ENCODE measurements around the gene UBASH3A. TPM values are rescaled to one million over a fixed set of nuclear protein-coding genes. Genes with fewer than 3 reads are reported as not detected.

Gene UBASH3A
- total RNA-seq, 4 donors from 2014 or later, result 0.31 to 0.96 (median 0.79) TPM; not detected in 1

DNA sequence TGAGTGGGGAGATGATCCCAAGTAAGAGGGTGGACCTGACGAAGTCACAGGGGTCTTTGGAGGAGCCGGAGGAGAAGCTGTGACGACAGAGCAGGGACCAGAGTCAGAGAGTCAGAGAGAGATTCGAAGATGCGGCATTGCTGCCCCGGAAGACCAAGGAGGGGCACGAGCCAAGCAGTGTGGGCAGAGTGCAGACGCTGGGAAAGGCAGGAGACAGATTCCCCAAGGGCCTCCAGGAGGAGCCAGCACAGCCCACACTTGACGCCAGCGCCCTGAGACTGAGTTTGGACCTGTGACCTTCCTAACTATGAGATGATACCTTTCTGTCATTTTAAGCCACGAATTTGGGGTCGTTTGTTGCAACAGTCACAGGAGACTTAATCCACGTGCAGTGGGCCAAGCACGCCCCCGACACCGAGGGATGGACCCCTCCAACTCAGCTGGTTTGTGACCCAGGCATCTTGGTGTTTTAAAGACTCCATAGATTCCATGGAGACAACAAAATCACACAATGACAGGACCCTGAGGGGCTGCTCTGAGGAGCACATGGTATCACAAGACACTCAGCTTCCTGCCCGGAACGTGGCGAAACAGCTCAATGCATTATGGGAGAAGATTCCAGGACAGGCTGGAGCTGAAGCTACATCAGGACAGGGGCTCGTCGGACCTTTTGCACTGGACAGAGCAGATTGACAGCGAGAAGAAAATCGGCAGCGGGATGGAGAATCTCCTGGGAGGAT, 26.3 kb upstream of the UBASH3A start:
- ATAC-seq (ENCODE audit: low FRiP score) (no peak), DNase-seq (ENCODE audit: low spot score) (no peak)
- no peak for TF ChIP-seq CTCF (IDR thresholded peaks at IDR 0.05)

- ATAC-seq (ENCODE audit: low FRiP score), result no peak
- DNase-seq (ENCODE audit: low spot score), result no peak
- TF ChIP-seq CTCF (IDR thresholded peaks at IDR 0.05), result no peak
Observed at GRCh38 chr21:42377951-42378340, 25.8 kb upstream of the UBASH3A start.

DNA sequence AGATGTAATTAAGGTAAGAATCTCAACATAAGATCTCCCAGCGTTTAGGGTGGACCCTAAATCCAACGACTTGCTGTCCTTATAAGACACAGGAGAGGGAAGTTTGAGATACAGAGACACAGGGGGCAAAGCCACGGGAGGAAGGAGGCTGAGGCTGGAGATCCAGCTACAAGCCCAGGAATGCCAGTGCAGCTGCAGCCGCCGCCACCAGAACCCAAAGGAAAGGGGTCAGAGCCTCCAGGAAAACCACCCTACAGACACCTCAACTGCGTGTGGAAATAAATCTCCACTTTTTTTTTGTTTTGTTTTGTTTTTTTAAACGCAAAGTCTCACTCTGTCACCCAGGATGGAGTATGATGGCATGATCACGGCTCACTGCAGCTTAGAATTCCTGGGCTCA, 25.3 kb upstream of the UBASH3A start:
- DNase-seq (ENCODE audit: low spot score) (no peak), ATAC-seq (ENCODE audit: low FRiP score) (no peak)
- TF ChIP-seq CTCF (IDR thresholded peaks at IDR 0.05), result no peak

GRCh38 chr21:42379426-42380215, 24.1 kb upstream of the UBASH3A start:
- no peak for TF ChIP-seq CTCF (IDR thresholded peaks at IDR 0.05)
- no peak for DNase-seq (ENCODE audit: low spot score)
- no peak for ATAC-seq (ENCODE audit: low FRiP score)

GRCh38 chr21:42381347-42381984, 22.2 kb upstream of the UBASH3A start:
- ATAC-seq (ENCODE audit: low FRiP score), result no peak

GRCh38 chr21:42382915-42383314, 20.8 kb upstream of the UBASH3A start:
- ATAC-seq (ENCODE audit: low FRiP score) (no peak), DNase-seq (ENCODE audit: low spot score) (no peak)
- no peak for TF ChIP-seq CTCF (IDR thresholded peaks at IDR 0.05)

More at GRCh38 chr21:42381347-42381984, 22.2 kb upstream of the UBASH3A start:
- no peak for TF ChIP-seq CTCF (IDR thresholded peaks at IDR 0.05)
- no peak for DNase-seq (ENCODE audit: low spot score)
